GM18526 (cell line): ENCODE measurements around the gene GRB10.

Experiments used
- POLR2A ChIP-seq: IDR thresholded peaks from 3 replicates; pipeline ENCODE4 v1.6.1; 2011; ENCODE audit not compliant: insufficient read length; ENCODE audit errors: extremely low read depth

GRB10 gene

DNA sequence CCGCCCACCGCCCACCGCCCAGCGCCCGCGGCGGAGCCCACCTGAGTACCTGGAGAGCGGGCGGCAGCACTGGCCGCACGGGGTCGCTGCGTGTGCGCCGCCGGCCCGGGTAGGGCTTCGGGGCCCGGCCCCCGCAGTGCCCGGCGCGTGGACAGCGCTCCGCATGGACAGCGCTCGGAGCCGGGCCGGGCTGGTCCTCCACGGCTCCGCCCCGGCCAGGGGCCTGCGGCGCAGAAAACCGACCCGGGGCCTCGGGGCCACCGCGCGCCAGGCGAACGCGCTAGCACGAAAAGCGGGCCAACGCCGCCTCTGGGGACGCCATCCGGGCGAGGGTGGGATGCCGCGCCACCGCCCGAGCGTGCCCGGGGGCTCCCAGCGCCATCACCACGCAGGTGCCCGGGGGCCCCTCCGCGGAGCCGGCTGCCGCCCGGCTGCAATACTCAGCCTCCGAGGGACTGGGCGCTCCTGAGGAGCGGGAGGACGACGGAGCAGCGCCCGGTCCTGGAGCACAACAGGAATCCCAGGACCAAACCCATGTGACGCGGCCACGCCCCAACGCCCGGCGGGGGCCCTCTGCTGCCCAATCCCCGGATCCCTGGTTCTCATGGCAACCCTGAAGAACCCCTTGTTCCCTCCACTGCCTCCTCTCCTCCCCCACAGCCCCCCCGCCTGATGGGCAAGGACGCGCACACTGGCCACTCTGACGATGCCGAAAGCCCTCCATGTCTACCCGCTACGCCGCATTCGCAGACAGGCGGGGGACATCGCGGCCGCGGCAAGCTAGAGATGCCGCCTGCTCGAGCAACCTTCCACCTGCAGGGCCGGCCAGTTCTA, at the start of gene GRB10:
Gene GRB10 (minus strand): TSS at position 522 of the 834 bp plus-strand sequence. CDS start 50,574 bp downstream, outside the sequence.
- no peak for TF ChIP-seq POLR2A

DNA sequence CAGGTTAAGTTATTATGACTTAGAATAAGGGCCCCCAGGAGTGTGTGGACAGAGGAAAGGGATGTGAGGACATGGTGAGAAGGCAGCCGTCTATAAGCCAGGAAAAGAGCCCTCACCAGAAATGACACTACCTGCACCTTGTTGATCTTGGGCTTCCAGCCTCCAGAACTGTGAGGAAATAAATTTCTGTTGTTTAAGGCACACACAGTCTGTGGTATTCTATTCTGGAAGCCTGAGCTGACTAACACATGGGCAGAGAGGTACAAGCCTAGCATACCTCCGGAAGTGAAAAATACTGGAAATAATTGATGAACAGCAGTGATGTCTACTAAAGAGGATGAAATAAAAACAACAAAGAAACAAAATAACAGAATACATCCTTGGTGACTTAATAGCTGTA, 46.1 kb upstream of the GRB10 start:
- no peak for TF ChIP-seq POLR2A

DNA sequence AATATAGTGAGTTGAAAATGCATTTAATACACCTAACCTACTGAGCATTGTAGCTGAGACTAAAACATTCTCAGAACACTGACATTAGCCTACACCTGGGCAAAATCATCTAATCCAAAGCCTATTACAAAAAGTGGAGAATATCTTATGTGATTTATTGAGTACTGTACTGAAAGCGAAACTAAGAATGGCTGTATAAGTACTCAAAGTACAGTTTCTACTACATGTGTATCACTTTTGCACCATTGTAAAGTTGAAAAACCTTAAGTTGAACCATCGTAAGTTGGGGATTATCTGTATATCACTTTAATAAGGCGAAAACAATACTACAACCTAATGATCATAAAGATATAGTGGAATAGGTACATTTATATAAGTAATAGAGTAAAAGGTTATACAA, 45.4 kb upstream of the GRB10 start:
- TF ChIP-seq POLR2A = no peak

DNA sequence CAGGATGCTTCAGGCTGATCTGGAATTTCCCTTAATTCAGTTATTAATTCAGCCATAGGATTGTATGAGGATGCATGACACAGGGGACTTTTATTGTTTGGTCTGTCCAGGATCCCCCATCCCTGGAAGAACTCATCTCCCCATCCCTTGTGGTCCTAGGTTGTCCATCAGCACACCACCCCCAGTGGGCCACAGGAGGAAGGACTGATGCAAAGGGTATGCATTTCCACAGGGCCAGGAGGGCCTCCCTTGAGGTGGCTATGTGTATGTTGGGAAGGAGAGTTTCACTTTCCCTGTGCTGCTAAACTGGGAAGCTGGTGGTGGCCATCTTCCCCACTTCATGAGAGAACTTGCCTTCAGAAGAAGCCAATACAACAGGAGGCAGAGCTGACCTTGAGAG, 44.6 kb upstream of the GRB10 start:
- TF ChIP-seq POLR2A = no peak

DNA sequence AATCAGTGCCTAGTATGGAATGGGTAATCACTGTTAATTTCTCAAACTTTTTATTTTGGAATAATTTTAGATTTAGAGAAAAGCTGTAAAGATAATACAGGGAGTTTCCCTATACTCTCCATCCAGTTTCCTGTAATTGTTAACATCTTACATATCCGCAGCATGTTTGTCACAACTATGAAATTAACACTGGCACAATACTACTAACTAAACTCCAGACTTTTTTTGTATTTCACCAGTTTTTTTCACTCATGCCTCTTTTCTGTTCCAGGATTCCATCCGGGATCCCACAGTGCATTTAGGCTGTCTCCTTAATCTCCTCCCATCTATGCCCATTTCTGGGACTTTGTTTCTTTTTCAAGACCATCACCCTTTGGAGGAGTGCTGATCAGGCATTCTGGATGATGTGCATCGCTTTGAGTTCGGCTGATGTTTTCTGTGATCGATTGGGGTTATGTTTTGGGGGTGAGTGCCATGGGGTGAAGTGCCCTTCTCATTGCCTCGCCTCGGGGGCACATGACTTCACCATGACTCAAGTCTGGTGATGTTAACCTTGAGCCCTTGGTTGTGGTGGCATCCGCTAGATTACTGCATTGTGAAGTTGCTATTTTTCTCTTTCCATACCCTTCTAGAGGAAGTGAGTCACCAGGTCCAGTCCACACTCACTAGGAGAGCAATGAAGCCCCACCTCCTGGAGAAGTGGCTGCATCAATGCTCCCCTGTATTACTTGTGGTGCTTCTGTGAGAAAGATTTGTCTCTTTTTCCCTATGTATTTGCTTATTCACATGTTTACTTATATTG, 43.9 kb upstream of the GRB10 start:
- TF ChIP-seq POLR2A = no peak

DNA sequence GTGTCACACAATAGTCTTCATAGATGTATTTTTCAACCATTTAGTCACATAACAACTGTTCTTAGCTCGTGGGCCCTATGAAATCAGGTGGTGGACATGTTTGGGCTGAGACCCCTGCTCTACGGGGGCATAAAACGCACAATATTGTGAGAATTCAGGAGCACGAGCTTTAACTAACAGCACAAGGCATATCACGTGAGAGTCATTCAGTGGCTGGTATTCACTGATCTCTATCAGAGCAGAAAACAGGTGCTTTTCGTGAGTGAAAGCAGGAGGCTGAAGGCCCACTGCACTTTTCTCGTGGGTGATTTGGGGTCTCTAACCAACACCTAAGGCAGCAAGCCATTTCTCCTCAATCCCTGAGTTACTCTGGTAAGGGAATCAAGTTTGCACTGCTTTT, 42.8 kb upstream of the GRB10 start:
- TF ChIP-seq POLR2A = no peak

DNA sequence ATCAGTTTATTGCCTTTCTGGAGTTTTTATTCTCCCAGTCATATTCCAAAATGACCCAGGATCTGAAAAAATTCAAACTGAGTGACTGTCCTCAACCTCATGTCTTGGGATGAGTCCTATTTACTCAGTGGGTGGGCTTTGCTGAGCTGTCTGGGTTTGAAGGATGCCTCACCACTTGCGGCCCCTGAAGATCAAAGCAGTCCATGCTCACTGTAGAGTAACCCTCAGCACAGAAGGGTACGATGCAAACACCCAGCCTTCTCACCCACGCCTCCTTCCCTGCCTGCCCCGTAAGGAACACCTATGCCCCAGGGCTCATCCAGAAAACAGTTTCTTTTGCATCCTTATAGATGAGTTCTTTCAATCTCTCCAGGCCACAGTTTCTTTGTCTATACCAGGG, 42.2 kb upstream of the GRB10 start:
- TF ChIP-seq POLR2A = no peak

DNA sequence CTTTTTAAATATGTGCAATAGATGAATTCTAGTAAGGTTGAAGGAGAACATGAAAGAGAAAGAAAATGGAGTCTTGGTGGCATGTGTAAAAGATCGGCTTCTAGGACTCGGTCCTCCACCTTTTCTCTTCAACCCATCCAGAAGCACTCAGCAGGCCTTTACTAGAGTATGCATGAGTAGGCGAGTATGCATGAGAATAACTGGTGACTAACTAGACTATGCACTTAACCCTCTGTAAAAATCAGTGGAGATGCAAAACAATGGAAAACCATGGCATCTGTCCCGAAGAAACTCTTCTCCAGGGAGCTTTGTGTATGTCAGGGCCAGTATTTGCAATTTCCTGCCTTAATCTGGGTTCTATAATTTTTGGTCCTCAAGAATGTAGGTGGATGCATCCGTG, 40.0 kb upstream of the GRB10 start:
- TF ChIP-seq POLR2A = no peak

DNA sequence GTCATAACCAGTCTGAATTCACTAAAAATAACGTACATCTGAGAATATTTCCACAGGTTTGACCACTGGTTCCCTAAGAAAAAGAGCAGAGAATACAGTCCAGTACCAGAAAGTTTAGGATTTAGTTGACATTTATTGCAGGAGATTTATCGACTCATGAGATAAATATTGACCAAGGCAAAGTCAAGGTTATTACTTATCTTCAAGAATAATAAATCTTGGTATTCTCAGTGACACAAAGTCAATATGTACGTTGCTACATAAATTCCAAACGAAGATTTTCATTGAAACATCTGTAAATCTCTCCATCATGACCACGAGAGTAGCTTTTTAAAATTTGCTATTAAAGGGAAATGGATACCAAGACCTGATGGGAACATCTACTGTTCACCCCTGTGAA, 39.4 kb upstream of the GRB10 start:
- no peak for TF ChIP-seq POLR2A

DNA sequence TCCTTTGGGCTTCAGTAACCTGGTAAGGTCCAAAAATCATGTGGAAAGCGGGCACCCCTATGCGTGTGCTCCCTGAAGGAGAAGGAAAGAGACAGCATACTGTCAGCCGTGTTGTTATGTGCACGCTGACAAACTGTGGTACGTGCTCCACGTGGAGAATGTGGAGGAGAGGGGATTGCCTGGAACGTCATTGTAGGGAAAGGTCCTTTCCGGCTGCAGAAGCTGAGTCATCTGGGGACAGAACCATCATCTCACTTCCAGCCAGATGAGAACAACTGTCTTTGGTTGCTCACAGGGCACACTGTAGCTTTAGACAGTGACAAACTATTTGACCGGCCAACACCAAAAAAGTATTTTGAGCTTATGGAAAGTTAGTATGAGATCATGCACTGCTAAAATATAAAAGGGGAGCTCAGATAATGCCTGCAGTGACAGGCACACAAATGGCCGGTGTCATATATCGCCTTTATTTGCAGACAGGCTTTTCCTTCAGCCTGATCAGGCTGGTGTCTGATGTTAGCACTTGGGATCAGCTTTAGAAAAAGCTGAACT, 38.8 kb upstream of the GRB10 start:
- no peak for TF ChIP-seq POLR2A

DNA sequence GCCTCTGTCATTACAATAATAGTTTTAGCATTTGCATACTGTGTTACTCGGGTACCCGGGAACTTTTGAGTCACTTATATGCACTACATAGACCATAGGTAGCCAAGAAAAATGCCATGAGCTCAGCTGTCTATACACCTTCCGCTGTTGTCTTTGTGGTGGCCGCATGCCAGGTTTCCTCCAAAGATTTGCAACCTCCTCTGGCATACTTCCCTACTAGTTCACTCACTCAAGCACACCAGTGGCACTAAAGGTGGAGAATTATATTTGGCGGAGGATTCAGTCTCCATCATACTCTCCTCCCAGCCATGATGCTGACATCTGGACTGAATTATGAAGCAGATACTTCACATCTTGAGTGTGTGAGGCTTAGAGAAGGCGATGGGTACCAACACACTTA, 35.6 kb upstream of the GRB10 start:
- no peak for TF ChIP-seq POLR2A

DNA sequence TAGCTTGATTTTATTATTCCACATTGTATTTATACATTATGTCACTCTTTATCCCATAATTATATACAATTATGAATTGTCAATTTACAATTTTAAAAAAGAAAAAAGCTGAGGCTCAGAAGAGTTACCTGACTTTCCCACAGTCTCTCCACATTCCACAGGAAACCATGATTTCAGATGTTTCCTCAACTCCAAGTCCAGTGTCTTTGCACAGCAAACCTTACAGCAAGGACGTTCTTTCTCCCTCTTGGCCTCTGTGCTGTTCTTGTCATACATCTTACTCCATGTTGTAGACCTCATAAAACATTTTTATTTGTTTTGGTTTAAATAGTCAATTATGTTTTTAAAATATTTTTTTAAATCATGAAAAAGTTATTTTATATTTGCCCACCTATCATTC, 34.9 kb upstream of the GRB10 start:
- TF ChIP-seq POLR2A = no peak

DNA sequence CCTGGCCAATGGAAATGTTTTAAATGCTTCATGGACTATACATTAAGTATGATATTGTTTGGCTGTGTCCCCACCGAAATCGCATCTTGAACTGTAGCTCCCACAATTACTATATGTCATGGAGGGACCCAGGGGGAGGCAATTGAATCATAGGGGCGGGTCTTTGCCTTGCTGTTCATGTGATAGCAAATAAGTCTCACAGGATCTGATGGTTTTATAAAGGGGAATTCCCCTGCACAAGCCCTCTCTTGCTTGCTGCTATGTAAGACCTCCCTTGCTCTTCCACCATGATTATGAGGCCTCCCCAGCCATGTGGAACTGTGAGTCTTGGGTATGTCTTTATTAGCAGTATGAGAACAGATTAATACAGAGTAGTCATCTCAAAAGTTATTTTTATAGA, 32.4 kb upstream of the GRB10 start:
- TF ChIP-seq POLR2A = no peak

DNA sequence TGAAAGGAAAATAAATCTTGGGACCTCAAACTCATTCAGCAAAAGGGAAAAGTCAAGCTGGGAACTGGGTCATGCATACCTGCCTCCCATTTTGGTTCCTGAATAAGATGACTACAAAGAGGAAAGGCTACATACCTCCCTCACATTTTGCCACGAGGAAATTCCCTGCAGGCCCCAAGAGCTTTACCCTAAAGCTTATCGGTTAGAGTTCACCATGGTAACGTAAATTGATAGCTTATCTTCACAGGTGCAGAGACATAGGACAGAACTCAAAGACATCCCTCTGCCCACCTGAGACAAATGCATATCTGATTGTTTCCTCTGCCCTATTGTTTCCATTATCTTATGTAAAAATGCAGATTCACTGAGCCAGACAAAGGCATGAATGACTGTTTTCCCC, 31.5 kb upstream of the GRB10 start:
- TF ChIP-seq POLR2A = no peak

DNA sequence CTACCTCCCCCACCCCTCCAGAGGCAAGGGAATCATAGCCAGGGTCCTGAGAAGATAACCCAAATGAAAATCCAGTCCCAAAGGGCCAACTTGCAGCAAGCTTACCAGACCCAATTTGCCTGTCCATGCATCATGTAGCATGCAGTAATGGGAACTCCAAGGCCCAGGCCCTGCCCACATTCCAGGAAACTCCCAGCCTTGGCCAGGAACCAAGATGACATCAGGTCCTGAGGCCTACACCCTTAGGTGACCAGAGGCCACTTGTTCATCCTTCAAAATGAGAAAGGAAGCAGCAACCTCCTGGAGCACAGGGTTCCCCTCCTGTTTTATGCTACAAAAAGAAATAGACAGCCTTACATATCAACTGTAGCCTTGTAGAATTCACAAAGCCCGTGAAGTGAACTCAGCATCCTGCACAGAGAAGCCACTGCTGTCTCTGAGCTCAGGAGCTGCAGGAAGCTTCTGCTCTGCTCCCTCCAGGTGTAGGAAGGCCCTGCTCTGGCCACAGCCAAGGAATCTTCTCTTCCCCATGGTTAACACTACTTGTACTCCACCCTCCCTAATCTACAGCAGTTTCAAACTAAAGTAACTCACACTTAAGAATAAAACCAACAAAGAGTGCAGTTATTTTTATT, 30.3 kb upstream of the GRB10 start:
- TF ChIP-seq POLR2A = no peak

DNA sequence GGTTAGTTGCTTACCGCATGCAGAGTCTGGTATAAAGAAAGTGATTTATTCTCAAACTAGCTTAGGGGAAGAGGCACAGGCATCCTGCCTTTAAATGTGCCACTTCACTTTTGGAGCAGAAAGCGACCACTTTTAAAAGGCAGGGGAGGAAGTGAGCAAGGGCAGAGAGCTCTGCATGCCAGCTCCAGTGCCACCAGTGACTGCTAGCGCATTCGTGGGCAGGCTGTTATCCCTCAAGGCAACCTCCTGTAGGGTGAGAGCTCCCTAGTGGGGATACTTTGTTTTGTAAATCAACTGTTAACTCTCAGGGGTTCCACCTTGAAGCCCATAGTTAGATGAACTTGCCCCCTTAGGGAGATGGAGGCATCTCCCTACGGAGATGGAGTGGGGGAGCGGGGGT, 29.4 kb upstream of the GRB10 start:
- no peak for TF ChIP-seq POLR2A

DNA sequence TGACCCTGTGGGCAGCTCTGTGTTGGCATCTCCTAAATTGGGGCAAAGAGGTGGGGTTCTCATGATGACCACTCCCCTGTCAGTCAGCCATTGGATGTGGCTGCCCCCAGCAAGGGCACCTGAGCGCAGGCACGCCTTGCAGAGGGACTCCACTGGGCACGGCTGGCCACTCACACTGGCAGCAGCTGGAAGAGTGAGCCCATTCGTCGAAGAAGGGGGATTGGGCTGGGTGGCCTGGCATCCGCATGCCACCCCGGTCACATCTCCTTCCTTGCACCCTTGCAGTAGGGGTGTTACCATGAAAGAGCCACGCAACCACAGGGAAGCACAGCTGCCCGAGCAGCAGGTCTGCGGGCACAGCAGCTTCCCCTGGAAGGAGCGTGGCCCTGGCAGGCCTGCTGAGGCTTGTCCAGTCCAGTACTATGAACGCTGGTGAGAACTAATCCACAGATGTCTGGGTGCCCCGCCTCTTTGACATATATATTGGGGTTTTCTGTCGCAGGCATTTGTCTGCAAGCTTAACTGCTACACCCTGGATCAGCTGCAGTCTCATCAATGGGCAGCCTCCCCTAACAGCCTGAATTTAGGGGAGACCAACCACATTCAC, 25.7 kb upstream of the GRB10 start:
- TF ChIP-seq POLR2A = no peak
